GM12892 (cell line): Measurements from ENCODE around the gene ARID1A.
A peak's percentile ranks its signal among the peaks of the same experiment; 100 is the strongest.

Experiments used
- DNase-seq: peaks from one replicate; pipeline ENCODE4 v3.0.0; 2011; ENCODE audit not compliant: insufficient read length
- FAIRE-seq: peaks from 2 replicates; lab custom pipeline; 2011; peaks lifted over from hg19 to GRCh38; lab: Jason Lieb, UNC
- POLR2A ChIP-seq: IDR thresholded peaks from 2 replicates; pipeline ENCODE4 v1.6.1; 2011; ENCODE audit warnings: low read depth, low read length, control low read depth
- POLR2AphosphoS5 ChIP-seq: IDR thresholded peaks from 2 replicates; pipeline ENCODE4 v1.6.1; 2011; ENCODE audit warnings: low read depth, low read length, control low read depth
- TAF1 ChIP-seq: IDR thresholded peaks from 2 replicates; pipeline ENCODE4 v1.6.1; 2011; ENCODE audit warnings: low read depth, mild to moderate bottlenecking, control low read depth, low read length, borderline replicate concordance

Gene ARID1A

GRCh38 chr1:26779098-26779668 lies 83.4 kb downstream of the ARID1A start:
- no peak for FAIRE-seq
- TF ChIP-seq TAF1 (no peak), POLR2AphosphoS5 (no peak), POLR2A (no peak)
- no peak for DNase-seq

GRCh38 chr1:26780344-26780957 lies 84.6 kb downstream of the ARID1A start:
- DNase-seq: no peak
- TF ChIP-seq TAF1: no peak
- TF ChIP-seq POLR2A: no peak
- no peak for TF ChIP-seq POLR2AphosphoS5
- FAIRE-seq: no peak

DNA sequence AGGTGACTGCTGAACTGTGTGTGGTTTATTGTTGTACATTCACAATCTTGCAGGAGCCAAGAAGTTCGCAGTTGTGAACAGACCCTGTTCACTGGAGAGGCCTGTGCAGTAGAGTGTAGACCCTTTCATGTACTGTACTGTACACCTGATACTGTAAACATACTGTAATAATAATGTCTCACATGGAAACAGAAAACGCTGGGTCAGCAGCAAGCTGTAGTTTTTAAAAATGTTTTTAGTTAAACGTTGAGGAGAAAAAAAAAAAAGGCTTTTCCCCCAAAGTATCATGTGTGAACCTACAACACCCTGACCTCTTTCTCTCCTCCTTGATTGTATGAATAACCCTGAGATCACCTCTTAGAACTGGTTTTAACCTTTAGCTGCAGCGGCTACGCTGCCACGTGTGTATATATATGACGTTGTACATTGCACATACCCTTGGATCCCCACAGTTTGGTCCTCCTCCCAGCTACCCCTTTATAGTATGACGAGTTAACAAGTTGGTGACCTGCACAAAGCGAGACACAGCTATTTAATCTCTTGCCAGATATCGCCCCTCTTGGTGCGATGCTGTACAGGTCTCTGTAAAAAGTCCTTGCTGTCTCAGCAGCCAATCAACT lies 85.5 kb downstream of the ARID1A start:
- FAIRE-seq (no peak), DNase-seq (no peak)
- TF ChIP-seq POLR2A (no peak), POLR2AphosphoS5 (no peak), TAF1 (no peak)

GRCh38 chr1:26782521-26783212 lies 86.9 kb downstream of the ARID1A start:
- no peak for FAIRE-seq
- no peak for TF ChIP-seq POLR2AphosphoS5
- no peak for TF ChIP-seq TAF1
- TF ChIP-seq POLR2A: no peak
- DNase-seq: no peak

DNA sequence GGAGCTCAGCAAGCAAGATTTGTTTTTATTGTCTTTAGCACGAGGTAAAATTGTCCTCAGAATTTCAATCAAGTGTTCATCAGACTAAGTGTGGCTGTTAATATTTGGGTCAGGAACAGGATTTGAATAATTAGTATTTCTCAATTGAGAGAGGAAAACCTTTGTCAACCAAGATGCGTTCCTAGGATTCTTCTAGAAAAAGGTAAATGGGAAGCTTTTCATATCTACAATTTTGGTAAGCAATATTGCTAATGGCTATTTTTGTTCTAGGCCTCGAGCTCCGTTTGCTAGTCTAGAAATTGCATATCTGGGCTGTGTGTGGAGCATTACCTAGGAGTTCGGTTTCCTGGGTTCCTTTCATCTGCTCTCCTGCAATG lies 87.8 kb downstream of the ARID1A start:
- TF ChIP-seq POLR2A: no peak
- FAIRE-seq (no peak), DNase-seq (no peak)

DNA sequence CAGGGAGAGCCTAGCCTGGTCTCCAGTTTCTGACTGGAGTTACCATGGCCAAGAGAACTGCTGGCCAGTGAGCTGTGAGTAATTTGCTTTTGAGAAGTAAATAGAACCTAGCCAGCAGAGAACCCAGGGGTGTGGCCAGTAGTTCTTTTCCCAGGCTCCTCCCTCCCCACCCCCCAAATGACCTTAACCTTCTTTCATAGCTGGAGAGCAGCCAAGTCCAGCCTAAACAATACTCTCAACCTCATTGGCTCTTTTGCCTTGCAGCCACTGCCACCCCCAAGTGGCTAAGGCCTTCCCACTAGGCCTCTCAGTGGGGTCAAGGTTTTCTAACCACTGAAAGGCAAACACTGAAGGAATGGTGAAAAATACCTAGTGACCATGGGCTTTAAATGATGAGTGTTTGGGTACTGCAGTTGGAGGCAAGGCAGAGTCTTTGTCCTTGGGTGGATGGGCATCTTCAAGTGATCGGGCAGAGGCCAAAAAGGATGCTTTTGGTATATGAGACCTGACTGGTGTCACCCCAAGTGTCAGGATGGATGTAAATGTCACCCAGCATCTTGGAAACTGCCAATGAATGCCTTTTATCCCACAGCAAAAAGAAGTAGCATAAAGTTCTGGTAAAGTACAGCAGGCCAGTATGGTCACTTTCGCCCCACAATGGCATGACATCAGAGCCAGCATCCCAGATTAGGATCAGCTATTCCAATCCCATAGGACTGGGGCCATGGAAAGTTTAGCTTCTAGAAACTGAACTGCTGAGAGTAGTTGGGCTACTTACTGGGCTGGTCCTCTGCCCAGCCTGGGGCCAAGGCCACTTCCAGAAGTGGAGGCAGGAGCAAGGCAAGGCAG lies 88.4 kb downstream of the ARID1A start:
- FAIRE-seq: no peak
- TF ChIP-seq TAF1 (no peak), POLR2A (no peak), POLR2AphosphoS5 (no peak)
- no peak for DNase-seq

DNA sequence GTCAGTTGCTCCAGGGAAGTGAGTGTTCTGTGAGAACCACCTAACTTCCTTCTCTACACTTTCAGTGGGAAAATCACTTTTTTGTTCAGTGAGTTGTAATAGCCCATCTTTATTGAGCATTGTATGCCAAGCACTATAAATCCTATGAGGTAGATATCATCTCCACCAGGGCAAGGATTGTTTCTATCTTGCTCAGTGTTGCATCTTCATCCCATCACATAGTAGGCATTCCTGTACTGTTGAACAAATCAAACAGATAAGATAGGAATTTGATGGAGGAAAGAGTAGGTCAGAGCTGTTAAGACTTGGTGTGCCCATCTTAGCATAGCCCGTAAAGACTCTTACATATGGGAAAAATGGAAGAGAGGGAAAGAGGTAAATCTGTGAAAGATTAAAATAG lies 89.1 kb downstream of the ARID1A start:
- DNase-seq (no peak), FAIRE-seq (no peak)
- TF ChIP-seq POLR2AphosphoS5 (no peak), POLR2A (no peak)

DNA sequence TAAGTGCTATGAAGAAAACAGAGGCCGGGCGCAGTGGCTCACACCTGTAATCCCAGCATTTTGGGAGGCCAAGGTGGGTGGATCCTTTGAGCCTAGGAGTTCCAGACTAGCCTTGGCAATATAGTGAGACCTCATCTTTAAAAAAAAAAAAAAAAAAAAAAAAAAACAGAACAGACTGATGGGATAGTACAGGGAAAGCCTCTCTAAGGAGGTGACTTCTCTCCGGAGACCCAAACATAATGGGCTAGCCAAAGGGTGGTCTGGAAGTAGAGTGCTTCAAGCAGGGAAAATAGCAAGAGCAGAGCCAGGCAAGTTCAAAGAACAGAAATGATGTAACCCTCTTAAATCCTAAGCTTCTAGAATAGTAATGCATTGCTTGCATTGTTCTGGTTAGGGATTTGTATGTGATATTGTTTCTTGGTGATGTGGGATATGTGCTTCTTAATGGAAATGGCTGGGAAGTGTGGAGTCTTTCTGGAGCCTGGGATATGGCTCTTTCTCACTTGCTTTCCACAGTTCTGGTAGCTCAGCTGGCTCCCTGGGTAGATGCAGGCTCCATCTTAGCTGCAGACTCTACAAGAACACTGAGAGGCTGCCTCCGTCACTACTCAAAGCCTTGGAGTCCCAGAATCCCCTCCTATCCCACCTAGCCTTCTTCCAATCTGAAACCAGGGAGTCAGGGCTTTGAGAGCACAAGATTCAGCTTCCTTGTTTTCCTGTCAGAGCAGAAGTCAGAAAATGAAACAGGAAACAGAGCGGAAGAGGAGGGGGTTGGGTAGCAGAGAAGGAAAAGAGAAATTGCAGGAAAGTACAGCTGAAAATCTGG lies 90.0 kb downstream of the ARID1A start:
- DNase-seq (no peak), FAIRE-seq (no peak)
- no peak for TF ChIP-seq POLR2AphosphoS5

GRCh38 chr1:26786437-26787380 lies 90.9 kb downstream of the ARID1A start:
- TF ChIP-seq POLR2A (peak; percentile 44; the same call in 1 of the 2 replicates), POLR2AphosphoS5 (peak; percentile 42; the same call in 1 of the 2 replicates), TAF1 (no peak)
- peak; percentile 40 for DNase-seq

GRCh38 chr1:26787381-26787705 lies 91.5 kb downstream of the ARID1A start:
- no peak for TF ChIP-seq POLR2AphosphoS5
- 0 out of 2 replicates have a peak, but pooled peaks have one; percentile 52 for TF ChIP-seq TAF1
- FAIRE-seq (no peak), DNase-seq (peak; percentile 55)

More at GRCh38 chr1:26786437-26787380, 90.9 kb downstream of the ARID1A start:
- FAIRE-seq: peak; percentile 66
